MM.1S (cell line): ENCODE measurements around the gene DNAH10.

Experiments
- DNase-seq: peaks from one replicate; pipeline ENCODE4 v3.0.0-alpha.2; 2015
- H2AFZ ChIP-seq: fragments of 300-600 bp; sonication (generic); 2 replicates; pipeline ENCODE4 v1.6.0; 2016; ENCODE audit warnings: antibody characterized with exemption, low read length
- H3F3A ChIP-seq: fragments of 300-600 bp; sonication (generic); 2 replicates; pipeline ENCODE4 v1.6.1; 2016; ENCODE audit warnings: mild to moderate bottlenecking, antibody characterized with exemption, low read length, moderate library complexity, mixed read lengths; ENCODE audit not compliant: insufficient read depth
- H3K27ac ChIP-seq: fragments of 300-600 bp; sonication (generic); 2 replicates; pipeline ENCODE4 v1.5.1; 2016; ENCODE audit warnings: mild to moderate bottlenecking, low read length
- H3K27me3 ChIP-seq: fragments of 300-600 bp; sonication (generic); replicated peaks from 2 replicates; pipeline ENCODE4 v1.6.0; 2016; ENCODE audit warnings: low read length; ENCODE audit not compliant: insufficient read depth
- H3K36me3 ChIP-seq: fragments of 300-600 bp; sonication (generic); replicated peaks from 2 replicates; pipeline ENCODE4 v1.6.1; 2016; ENCODE audit warnings: mild to moderate bottlenecking, low read length, mixed read lengths; ENCODE audit not compliant: insufficient read depth
- H3K4me1 ChIP-seq: fragments of 300-600 bp; sonication (generic); 2 replicates; pipeline ENCODE4 v1.6.1; 2016; ENCODE audit warnings: low read length, mixed read lengths
- H3K4me2 ChIP-seq: fragments of 300-600 bp; sonication (generic); 2 replicates; pipeline ENCODE4 v1.6.0; 2016; ENCODE audit warnings: low read depth, low read length
- H3K4me3 ChIP-seq: fragments of 300-600 bp; sonication (generic); 2 replicates; pipeline ENCODE4 v1.5.1; 2016; ENCODE audit warnings: low read length, mixed read lengths
- H3K79me2 ChIP-seq: fragments of 300-600 bp; sonication (generic); 2 replicates; pipeline ENCODE4 v1.6.1; 2016; ENCODE audit warnings: mixed run types, low read length, mixed read lengths
- H3K9ac ChIP-seq: fragments of 300-600 bp; sonication (generic); 2 replicates; pipeline ENCODE4 v1.6.1; 2016; ENCODE audit warnings: low read length, mixed read lengths
- H3K9me2 ChIP-seq: fragments of 300-600 bp; sonication (generic); replicated peaks from 2 replicates; pipeline ENCODE4 v1.6.1; 2016; ENCODE audit warnings: mild to moderate bottlenecking, low read length, mixed read lengths; ENCODE audit not compliant: insufficient read depth
- H3K9me3 ChIP-seq: fragments of 300-600 bp; sonication (generic); replicated peaks from 2 replicates; pipeline ENCODE4 v1.6.1; 2016; ENCODE audit warnings: mild to moderate bottlenecking, low read length, mixed read lengths; ENCODE audit not compliant: insufficient read depth
- H4K20me1 ChIP-seq: fragments of 300-600 bp; sonication (generic); 2 replicates; pipeline ENCODE4 v1.6.1; 2016; ENCODE audit warnings: mild to moderate bottlenecking, low read length, moderate library complexity, mixed read lengths; ENCODE audit not compliant: insufficient read depth
- CTCF ChIP-seq: fragments of 300-600 bp; sonication (generic); IDR thresholded peaks from 2 replicates; pipeline ENCODE4 v1.5.1; 2016; ENCODE audit warnings: antibody characterized with exemption, low read length, mixed read lengths
- EZH2 ChIP-seq: fragments of 300-600 bp; sonication (generic); optimal IDR thresholded peaks from 2 replicates; pipeline ENCODE3; 2017; ENCODE audit warnings: low read depth, mild to moderate bottlenecking, antibody characterized with exemption, low read length, mixed read lengths
- EZH2phosphoT487 ChIP-seq: fragments of 300-600 bp; sonication (generic); IDR thresholded peaks from 2 replicates; pipeline ENCODE4 v1.6.1; 2018; ENCODE audit warnings: antibody characterized with exemption, low read length

DNAH10 gene

GRCh38 chr12:123752046-123752445, 10.1 kb upstream of the DNAH10 start:
- no peaks in the 10 kb centered on the region for H3K36me3 ChIP-seq

GRCh38 chr12:123754041-123754772, 7.9 kb upstream of the DNAH10 start:
- no peak overlapping the region for H2AFZ ChIP-seq
- no peaks in the 10 kb centered on the region for H3K4me1 ChIP-seq
- no peaks in the 10 kb centered on the region for H4K20me1 ChIP-seq
- no peaks in the 10 kb centered on the region for H3K79me2 ChIP-seq
- no peaks in the 10 kb centered on the region for H3K9me3 ChIP-seq
- no peaks in the 10 kb centered on the region for H3K36me3 ChIP-seq
- H3F3A ChIP-seq: no peaks in the 10 kb centered on the region
- no peak for DNase-seq
- TF ChIP-seq EZH2 (no peak), EZH2phosphoT487 (no peak), CTCF (no peak)
- no peak overlapping the region for H3K4me2 ChIP-seq
- no peaks in the 10 kb centered on the region for H3K27me3 ChIP-seq
- H3K9me2 ChIP-seq: no peaks in the 10 kb centered on the region
- H3K9ac ChIP-seq: no peak overlapping the region
- no peak overlapping the region for H3K27ac ChIP-seq
- no peak overlapping the region for H3K4me3 ChIP-seq

More at GRCh38 chr12:123752046-123752445, 10.1 kb upstream of the DNAH10 start:
- no peaks in the 10 kb centered on the region for H3K27me3 ChIP-seq
- no peaks in the 10 kb centered on the region for H4K20me1 ChIP-seq
- H3F3A ChIP-seq: no peaks in the 10 kb centered on the region
- no peak overlapping the region for H3K4me2 ChIP-seq
- H3K9me3 ChIP-seq: no peaks in the 10 kb centered on the region
- no peak overlapping the region for H3K27ac ChIP-seq
- H2AFZ ChIP-seq: no peak overlapping the region
- DNase-seq: no peak
- H3K4me1 ChIP-seq: no peaks in the 10 kb centered on the region
- no peaks in the 10 kb centered on the region for H3K9me2 ChIP-seq
- no peak for TF ChIP-seq EZH2
- TF ChIP-seq EZH2phosphoT487: no peak
- no peak for TF ChIP-seq CTCF
- H3K9ac ChIP-seq: no peak overlapping the region
- H3K79me2 ChIP-seq: no peaks in the 10 kb centered on the region
- H3K4me3 ChIP-seq: no peak overlapping the region

GRCh38 chr12:123757561-123757960, 4.5 kb upstream of the DNAH10 start:
- H4K20me1 ChIP-seq: no peaks in the 10 kb centered on the region
- H3F3A ChIP-seq: no peaks in the 10 kb centered on the region
- H3K27me3 ChIP-seq: no peaks in the 10 kb centered on the region
- no peak overlapping the region for H2AFZ ChIP-seq
- H3K9me2 ChIP-seq: no peaks in the 10 kb centered on the region
- TF ChIP-seq EZH2 (no peak), EZH2phosphoT487 (no peak), CTCF (no peak)
- H3K36me3 ChIP-seq: no peaks in the 10 kb centered on the region
- H3K79me2 ChIP-seq: no peaks in the 10 kb centered on the region
- no peak overlapping the region for H3K9ac ChIP-seq
- no peaks in the 10 kb centered on the region for H3K4me1 ChIP-seq
- no peak overlapping the region for H3K4me2 ChIP-seq
- H3K27ac ChIP-seq: no peak overlapping the region
- H3K9me3 ChIP-seq: no peaks in the 10 kb centered on the region
- no peak overlapping the region for H3K4me3 ChIP-seq
- DNase-seq: no peak
